Effector memory CD4-positive, alpha-beta T cell (primary cell): ENCODE data around the gene FTO.
A peak's percentile ranks its signal among the peaks of the same experiment; 100 is the strongest.
"Not testable (repeated sequence)": the region's sequence is repeated elsewhere in the genome, so short reads cannot be mapped to it uniquely, and the experiment has no call there.

Experiments used
- DNase-seq, 3 donors: peaks; one replicate each; pipeline ENCODE4 v3.0.0-alpha.2; 2020
- H3K27ac ChIP-seq: 2 replicates; pipeline ENCODE4 v1.7.0; 2013; ENCODE audit warnings: mild to moderate bottlenecking, low read length, moderate library complexity; ENCODE audit not compliant: insufficient read depth, poor library complexity, severe bottlenecking
- H3K27me3 ChIP-seq: replicated peaks from 2 replicates; pipeline ENCODE4 v1.7.0; 2013; ENCODE audit warnings: mild to moderate bottlenecking, low read length; ENCODE audit not compliant: insufficient read depth, control insufficient read depth, poor library complexity, severe bottlenecking
- H3K36me3 ChIP-seq: 2 replicates; pipeline ENCODE4 v1.7.0; 2013; ENCODE audit warnings: mild to moderate bottlenecking, low read length, moderate library complexity; ENCODE audit not compliant: control insufficient read depth, insufficient read depth
- H3K4me1 ChIP-seq: 2 replicates; pipeline ENCODE4 v1.7.0; 2013; ENCODE audit warnings: low read length, mild to moderate bottlenecking; ENCODE audit not compliant: control insufficient read depth, insufficient read depth, poor library complexity, severe bottlenecking
- H3K4me3 ChIP-seq: 2 replicates; pipeline ENCODE4 v1.7.0; 2013; ENCODE audit warnings: low read length, low read depth, mild to moderate bottlenecking; ENCODE audit not compliant: insufficient read depth, poor library complexity, severe bottlenecking
- H3K9me3 ChIP-seq: 2 replicates; pipeline ENCODE4 v1.7.0; 2013; ENCODE audit warnings: mild to moderate bottlenecking, low read length, moderate library complexity; ENCODE audit not compliant: control insufficient read depth

FTO gene

DNA sequence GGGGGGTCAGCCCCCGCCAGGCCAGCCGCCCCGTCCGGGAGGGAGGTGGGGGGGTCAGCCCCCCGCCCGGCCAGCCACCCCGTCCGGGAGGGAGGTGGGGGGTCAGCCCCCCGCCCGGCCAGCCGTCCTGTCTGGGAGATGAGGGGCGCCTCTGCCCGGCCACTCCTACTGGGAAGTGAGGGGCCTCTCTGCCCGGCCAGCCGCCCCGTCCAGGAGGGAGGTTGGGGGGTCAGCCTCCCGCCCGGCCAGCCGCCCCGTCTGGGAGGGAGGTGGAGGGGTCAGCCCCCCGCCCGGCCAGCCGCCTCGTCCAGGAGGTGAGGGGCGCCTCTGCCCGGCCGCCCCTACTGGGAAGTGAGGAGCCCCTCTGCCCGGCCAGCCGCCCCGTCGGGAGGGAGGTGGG is 5.7 kb upstream of the FTO start:
- H3K4me1 ChIP-seq, DNase-seq, H3K9me3 ChIP-seq, H3K36me3 ChIP-seq, H3K4me3 ChIP-seq, H3K27me3 ChIP-seq, H3K27ac ChIP-seq: not testable (repeated sequence)

DNA sequence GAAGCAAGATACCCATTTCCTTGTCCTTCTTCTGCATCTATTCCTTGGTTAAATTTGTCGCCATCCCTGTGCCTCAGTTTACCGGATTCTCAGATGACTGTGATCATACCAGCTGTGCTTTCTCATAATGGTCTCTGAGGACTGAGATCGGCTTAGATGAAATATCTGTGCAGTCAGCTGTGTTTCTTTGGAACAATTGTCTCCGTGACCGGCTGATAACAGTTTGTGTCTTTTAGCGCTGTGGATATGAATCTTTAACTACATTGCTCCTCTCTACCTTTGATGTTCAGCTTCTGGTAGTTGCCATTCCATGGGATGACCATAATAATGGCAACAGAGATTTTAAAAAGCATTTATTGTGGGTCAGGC is 473 bp downstream of the FTO start:
- Histone ChIP-seq H3K4me1 (peaks cover 11% of the 10 kb centered on the region), H3K27ac (peak overlapping the region; percentile 57), H3K4me3 (peak overlapping the region; percentile 70), H3K9me3 (no peaks in the 10 kb centered on the region), H3K27me3 (no peaks in the 10 kb centered on the region), H3K36me3 (no peaks in the 10 kb centered on the region)
- DNase-seq, result no peak

GRCh38 chr16:53707671-53708070 is 3.7 kb downstream of the FTO start:
- H3K9me3 ChIP-seq, result no peaks in the 10 kb centered on the region
- no peaks in the 10 kb centered on the region for H3K27me3 ChIP-seq
- H3K27ac ChIP-seq, result no peak overlapping the region
- no peaks in the 10 kb centered on the region for H3K36me3 ChIP-seq
- H3K4me1 ChIP-seq, result peaks cover 11% of the 10 kb centered on the region
- H3K4me3 ChIP-seq, result no peak overlapping the region
- no peak for DNase-seq

DNA sequence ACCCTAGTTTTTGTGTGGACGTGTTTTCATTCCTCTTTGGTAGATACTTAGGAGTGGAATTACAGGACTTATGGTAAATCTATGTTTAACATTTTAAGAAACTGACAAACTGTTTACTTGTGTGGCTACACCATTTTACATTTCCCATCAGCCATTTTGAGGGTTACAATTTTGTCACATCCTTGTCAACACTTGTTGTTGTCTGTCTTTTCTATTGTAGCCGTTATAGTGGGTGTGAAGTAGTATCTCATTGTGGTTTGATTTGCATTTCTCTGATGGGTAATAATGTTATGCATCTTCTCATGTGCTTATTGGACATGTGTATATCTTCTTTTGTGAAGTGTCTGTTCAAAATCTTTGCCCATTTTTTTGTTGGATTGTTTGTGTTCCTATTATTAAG is 4.5 kb downstream of the FTO start:
- H3K4me3 ChIP-seq, result no peak overlapping the region
- peaks cover 8% of the 10 kb centered on the region for H3K4me1 ChIP-seq
- no peak overlapping the region for H3K27ac ChIP-seq
- H3K9me3 ChIP-seq, result no peaks in the 10 kb centered on the region
- DNase-seq, result no peak
- no peaks in the 10 kb centered on the region for H3K27me3 ChIP-seq
- H3K36me3 ChIP-seq, result no peaks in the 10 kb centered on the region

DNA sequence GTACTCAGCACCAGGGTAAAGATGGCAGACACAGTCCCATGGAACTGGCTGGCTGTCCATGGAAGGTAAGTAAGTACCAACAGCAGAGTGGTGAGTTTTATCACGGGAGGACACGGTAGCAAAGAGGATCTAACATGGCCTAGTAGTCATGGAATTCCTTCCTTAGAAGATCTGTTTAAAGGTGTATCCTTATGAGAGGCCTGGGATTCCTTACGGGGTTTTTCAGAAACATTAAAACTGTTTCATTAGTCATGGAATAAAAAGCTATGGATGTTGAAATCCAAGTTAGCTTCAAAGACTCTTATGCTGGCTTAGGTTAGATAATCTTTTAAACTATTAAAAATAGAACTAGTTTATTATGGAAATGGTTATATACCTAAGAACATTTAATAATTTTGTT is 7.4 kb downstream of the FTO start:
- Histone ChIP-seq H3K27ac (no peak overlapping the region), H3K4me3 (no peak overlapping the region), H3K4me1 (no peaks in the 10 kb centered on the region), H3K9me3 (no peaks in the 10 kb centered on the region), H3K36me3 (no peaks in the 10 kb centered on the region), H3K27me3 (no peaks in the 10 kb centered on the region)
- no peak for DNase-seq

- no peak for DNase-seq
- Histone ChIP-seq H3K27ac (no peak overlapping the region), H3K4me1 (no peaks in the 10 kb centered on the region), H3K27me3 (no peaks in the 10 kb centered on the region), H3K9me3 (no peaks in the 10 kb centered on the region), H3K36me3 (no peaks in the 10 kb centered on the region), H3K4me3 (no peak overlapping the region)
These were observed 8.1 kb downstream of the FTO start for GRCh38 chr16:53712065-53712464.

DNA sequence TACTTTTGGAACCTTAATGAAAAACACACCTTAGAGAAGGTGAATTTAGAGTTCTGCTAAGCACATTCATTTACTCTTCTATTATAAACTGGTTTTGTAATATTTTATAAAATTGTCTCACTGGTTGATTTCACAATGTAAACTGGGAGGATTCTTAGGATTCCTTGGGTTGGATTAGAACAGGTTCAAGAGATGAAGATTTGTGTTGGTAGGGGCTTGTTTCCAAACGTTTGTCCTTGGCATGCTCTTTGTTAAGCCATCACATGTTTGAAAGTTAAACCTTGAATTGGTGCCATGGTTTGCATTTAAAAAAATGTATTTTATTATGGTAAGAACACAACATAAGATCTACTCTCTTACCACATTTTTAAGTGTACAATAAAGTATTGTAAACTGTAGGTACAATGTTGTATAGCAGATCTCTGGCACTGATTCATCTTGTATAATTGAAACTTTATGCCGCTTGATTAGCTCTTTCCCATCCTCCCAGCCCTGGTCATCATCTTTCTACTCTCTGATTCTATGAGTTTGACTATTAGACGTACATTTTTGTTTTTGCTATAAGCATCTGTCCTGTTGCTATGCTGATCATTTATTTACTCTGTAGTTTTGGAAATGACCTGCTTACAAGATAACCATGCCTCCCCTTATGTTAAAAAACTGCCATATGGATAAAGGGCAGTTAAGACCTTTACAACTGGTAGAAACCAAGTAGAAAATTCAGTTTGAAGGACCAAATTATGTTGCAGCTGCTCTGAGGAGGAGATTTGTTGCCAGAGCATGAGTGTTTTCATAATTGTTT is 9.6 kb downstream of the FTO start:
- Histone ChIP-seq H3K27ac (no peak overlapping the region), H3K9me3 (no peaks in the 10 kb centered on the region), H3K4me3 (no peak overlapping the region), H3K27me3 (no peaks in the 10 kb centered on the region), H3K36me3 (no peaks in the 10 kb centered on the region), H3K4me1 (no peaks in the 10 kb centered on the region)
- no peak for DNase-seq

GRCh38 chr16:53714205-53715022 is 10.5 kb downstream of the FTO start:
- Histone ChIP-seq H3K27me3 (no peaks in the 10 kb centered on the region), H3K9me3 (no peaks in the 10 kb centered on the region), H3K4me3 (no peak overlapping the region), H3K27ac (no peak overlapping the region), H3K36me3 (no peaks in the 10 kb centered on the region), H3K4me1 (no peaks in the 10 kb centered on the region)
- no peak for DNase-seq

DNA sequence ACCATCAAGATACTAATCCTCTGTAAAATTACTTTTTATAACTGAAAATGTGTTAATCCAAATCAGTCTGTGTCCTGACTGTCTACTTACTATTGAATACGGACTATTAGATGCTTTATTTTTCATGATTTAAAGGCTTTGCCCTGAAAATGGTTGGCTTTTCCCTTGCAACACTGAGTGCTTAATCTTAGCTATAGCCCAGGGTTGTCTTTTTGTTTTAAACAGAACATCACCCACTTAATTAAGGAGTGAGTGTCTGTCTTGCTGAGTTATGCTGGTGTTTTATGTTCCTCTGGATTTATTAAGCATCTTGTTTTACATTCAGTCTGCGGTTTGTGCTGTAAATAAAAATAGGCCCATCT is 11.0 kb downstream of the FTO start:
- no peak overlapping the region for H3K4me3 ChIP-seq
- H3K27me3 ChIP-seq, result no peaks in the 10 kb centered on the region
- H3K27ac ChIP-seq, result no peak overlapping the region
- DNase-seq, result no peak
- H3K36me3 ChIP-seq, result no peaks in the 10 kb centered on the region
- no peaks in the 10 kb centered on the region for H3K9me3 ChIP-seq
- no peaks in the 10 kb centered on the region for H3K4me1 ChIP-seq

- H3K9me3 ChIP-seq, result no peaks in the 10 kb centered on the region
- DNase-seq, result no peak
- H3K4me1 ChIP-seq, result no peaks in the 10 kb centered on the region
- no peaks in the 10 kb centered on the region for H3K36me3 ChIP-seq
- no peaks in the 10 kb centered on the region for H3K27me3 ChIP-seq
- H3K27ac ChIP-seq, result no peak overlapping the region
- H3K4me3 ChIP-seq, result no peak overlapping the region
These were observed 13.6 kb downstream of the FTO start for GRCh38 chr16:53717577-53717976.
